HAP-1 (cell line): ENCODE data around the gene CSF2.
"Not testable (repeated sequence)": the region's sequence is repeated elsewhere in the genome, so short reads cannot be mapped to it uniquely, and the experiment has no call there.

Source experiments
- DNase-seq, 2 experiments: peaks; one replicate each; pipeline ENCODE4 v3.0.0-alpha.2; 2016 to 2020; ENCODE audit warnings: low spot score in 2 of 2
- H3K27me3 ChIP-seq: fragments of 250-450 bp; sonication (Bioruptor Pico); 2 replicates; pipeline ENCODE4 v1.5.1; 2020; ENCODE audit warnings: low read depth, mild to moderate bottlenecking, moderate library complexity
- H3K36me3 ChIP-seq: fragments of 250-450 bp; sonication (Bioruptor Pico); replicated peaks from 2 replicates; pipeline ENCODE4 v1.5.1; 2020; ENCODE audit warnings: mild to moderate bottlenecking
- H3K4me1 ChIP-seq: fragments of 250-450 bp; sonication (Bioruptor Pico); 2 replicates; pipeline ENCODE4 v1.5.1; 2020; ENCODE audit warnings: mild to moderate bottlenecking
- H3K4me3 ChIP-seq: fragments of 250-450 bp; sonication (Bioruptor Pico); 2 replicates; pipeline ENCODE4 v1.5.1; 2020; ENCODE audit warnings: mild to moderate bottlenecking, moderate library complexity
- H3K9me3 ChIP-seq: fragments of 250-450 bp; sonication (Bioruptor Pico); 2 replicates; pipeline ENCODE4 v1.5.1; 2020; ENCODE audit warnings: mild to moderate bottlenecking, moderate library complexity
- in situ Hi-C: fragments of 300-500 bp; cut with MboI; formaldehyde crosslinking; loops from 3 replicates; pipeline ENCODE4 v1.14.3; 2020; ENCODE audit warnings: low sequenced_read_pairs, inconsistent platforms, mixed read lengths

The CSF2 gene

DNA sequence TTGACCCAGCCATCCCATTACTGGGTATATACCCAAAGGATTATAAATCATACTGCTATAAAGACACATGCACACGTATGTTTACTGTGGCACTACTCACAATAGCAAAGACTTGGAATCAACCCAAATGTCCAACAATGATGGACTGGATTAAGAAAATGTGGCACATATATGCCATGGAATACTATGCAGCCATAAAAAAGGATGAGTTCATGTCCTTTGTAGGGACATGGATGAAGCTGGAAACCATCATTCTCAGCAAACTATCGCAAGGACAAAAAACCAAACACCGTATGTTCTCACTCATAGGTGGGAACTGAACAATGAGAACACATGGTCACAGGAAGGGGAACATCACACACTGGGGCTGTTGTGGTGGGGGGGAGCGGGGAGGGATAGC lies 35.4 kb downstream of the CSF2 start:
- H3K4me3 ChIP-seq, H3K4me1 ChIP-seq, in situ Hi-C loops, H3K36me3 ChIP-seq, H3K27me3 ChIP-seq, DNase-seq, H3K9me3 ChIP-seq: not testable (repeated sequence)

DNA sequence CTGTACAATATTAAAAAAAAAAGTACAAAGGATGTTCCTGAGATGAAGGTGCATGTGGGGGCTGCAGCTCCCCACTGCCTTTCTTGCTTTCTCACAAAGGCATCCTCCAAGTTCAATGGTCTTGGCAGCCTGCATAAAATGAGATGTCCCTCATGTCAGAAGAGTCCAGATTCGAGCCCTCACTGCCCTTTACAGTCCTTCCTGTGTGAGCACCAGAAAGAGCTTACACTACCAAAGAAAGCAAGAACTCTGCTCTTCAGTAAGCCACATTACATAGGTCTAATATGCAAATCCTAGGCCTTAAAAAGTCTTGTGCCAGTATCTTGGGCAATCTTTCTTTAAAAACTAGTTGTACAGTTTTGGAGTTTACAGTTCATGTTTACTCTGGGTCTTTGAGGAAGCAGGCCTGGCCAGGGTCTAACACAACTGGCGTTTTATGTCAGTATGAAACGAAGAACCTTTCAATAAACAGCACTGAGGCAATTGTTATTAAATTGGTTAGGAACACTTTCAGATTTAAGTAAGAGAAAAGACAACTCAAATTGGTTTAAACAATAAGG lies 36.0 kb downstream of the CSF2 start:
- in situ Hi-C loops, result no loop called here
- no peaks in the 10 kb centered on the region for H3K36me3 ChIP-seq
- DNase-seq, result no peak
- no peaks in the 10 kb centered on the region for H3K4me1 ChIP-seq
- H3K27me3 ChIP-seq, result no peaks in the 10 kb centered on the region
- no peak overlapping the region for H3K4me3 ChIP-seq
- H3K9me3 ChIP-seq, result no peaks in the 10 kb centered on the region

DNA sequence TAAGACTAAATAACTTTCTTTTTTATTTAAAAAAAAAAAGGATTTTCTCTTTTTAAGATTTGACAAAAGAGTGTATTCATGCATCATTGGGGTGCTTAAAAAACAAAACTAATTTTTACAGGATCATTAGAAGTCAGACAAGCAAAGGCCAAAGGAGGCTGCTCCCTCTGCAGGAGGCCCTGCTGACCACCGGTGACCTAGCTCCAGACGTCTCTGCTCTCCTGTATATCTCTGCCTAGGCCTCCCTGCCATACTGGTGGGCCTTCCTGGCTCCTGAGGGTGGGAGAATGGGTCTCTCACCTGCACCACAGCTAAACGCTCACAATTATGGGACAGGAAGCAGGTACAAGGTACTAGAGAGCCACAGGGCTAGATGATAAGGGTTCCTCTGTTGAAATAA lies 36.6 kb downstream of the CSF2 start:
- in situ Hi-C loops, result no loop called here
- no peak for DNase-seq
- no peaks in the 10 kb centered on the region for H3K4me1 ChIP-seq
- no peaks in the 10 kb centered on the region for H3K36me3 ChIP-seq
- H3K4me3 ChIP-seq, result no peak overlapping the region
- no peaks in the 10 kb centered on the region for H3K27me3 ChIP-seq
- no peaks in the 10 kb centered on the region for H3K9me3 ChIP-seq

DNA sequence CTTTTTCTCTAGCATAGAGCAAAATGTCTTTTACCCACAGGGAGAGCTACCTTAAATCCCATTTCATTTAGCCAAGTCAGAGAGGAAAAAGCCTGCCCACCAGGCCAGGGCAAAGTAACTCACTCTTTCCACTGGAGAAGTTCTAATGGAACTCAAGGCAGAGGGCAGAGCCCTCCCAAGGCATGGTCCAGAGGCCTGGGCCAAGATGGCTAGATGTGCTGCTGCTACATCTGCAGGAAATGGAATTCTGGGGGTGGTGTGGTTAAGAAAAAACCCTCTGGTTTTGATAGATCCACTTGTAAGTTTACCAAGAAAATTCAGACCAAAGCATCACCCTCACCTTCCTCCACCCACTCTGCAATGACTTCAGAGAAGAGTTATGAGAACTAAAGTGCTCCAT lies 37.3 kb downstream of the CSF2 start:
- H3K9me3 ChIP-seq, result no peaks in the 10 kb centered on the region
- H3K4me1 ChIP-seq, result no peaks in the 10 kb centered on the region
- H3K4me3 ChIP-seq, result no peak overlapping the region
- DNase-seq, result no peak
- in situ Hi-C loops, result no loop called here
- H3K36me3 ChIP-seq, result no peaks in the 10 kb centered on the region
- no peaks in the 10 kb centered on the region for H3K27me3 ChIP-seq

DNA sequence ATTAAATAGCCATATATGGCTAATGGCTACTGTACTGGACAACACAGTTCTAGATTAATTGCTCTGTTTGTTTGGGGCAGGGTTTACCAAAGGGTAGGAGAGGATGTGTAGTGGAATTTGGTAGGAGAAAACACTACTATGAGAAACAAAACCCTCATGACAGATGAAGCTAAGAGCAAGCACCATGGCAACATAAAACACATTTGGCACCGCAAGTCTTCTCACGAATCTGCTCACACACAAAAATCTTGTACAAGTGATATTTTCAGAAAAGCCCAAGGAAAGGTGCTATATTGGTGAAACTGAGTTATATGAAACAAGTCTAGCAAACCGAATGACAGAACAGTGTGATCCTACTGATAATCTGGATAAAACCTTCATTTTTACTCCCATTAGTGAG lies 38.5 kb downstream of the CSF2 start:
- no peaks in the 10 kb centered on the region for H3K27me3 ChIP-seq
- in situ Hi-C loops, result no loop called here
- no peaks in the 10 kb centered on the region for H3K36me3 ChIP-seq
- no peaks in the 10 kb centered on the region for H3K4me1 ChIP-seq
- no peak for DNase-seq
- H3K4me3 ChIP-seq, result no peak overlapping the region
- no peaks in the 10 kb centered on the region for H3K9me3 ChIP-seq

DNA sequence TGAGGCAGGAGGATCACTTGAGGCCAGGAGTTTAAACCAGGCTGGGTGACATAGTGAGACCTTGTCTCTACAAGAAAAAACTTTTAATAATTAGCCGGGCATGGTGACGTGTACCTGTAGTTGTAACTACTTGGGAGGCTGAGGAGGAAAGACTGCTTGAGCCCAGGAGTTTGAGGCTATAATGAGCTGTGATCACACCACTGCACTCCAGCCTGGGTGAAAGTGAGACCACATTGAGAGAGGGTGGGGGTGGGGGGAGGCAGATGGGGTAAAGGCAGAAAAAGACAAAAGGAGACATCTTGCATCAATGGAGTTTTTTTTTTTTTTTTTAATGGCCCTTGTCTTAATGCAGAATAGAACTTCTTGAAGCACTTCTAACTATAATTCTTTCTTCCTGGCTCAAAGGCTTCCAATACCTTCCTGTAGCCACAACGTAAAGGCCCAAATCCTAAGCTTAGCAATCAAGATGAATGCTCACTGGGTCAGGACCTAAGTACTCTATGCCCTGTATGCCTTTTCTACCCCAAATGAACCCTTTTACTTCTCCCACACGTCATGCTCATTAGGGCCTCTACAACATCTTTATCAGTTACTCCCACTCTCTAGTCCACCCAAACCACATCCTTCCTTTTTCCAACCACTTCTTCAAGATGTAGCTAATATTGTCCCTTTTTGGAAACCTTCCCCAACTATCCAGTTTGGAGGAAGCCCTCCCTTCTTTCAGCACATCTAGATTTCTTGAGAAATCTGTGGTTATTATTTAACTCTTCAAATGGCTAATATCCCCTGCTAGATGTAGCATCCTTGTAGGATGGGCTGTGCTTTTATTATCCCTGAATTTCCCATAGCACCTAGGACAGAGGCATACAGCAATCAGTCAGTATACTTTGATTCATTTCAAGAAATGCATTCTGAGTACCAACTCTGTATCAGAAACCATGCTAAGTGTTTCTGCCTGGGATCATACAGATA lies 40.8 kb downstream of the CSF2 start:
- in situ Hi-C loops, result no loop called here

DNA sequence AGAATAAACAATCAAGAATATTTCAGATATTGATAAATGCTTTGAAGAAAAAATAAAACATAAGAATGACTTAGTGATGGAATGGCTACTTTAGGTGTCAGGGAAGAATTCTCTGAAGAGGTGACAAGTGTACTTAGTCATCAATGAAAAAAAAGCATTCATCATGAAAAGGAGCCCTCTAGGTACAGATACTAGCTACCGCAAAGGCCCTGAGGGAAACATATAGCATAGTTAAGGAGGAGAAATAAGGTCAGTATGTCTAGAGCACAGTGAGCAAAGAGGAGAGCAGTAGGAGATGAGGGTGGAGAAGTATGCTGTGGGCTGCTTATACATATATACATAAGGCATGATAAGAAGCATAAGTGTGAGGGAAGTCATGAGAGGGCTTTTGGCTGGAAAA lies 41.8 kb downstream of the CSF2 start:
- Histone ChIP-seq H3K36me3 (no peaks in the 10 kb centered on the region), H3K4me1 (no peaks in the 10 kb centered on the region), H3K9me3 (no peaks in the 10 kb centered on the region), H3K27me3 (no peaks in the 10 kb centered on the region; the same call in 1 of the 2 replicates), H3K4me3 (no peak overlapping the region)
- no peak for DNase-seq
- in situ Hi-C loops, result no loop called here

More for the DNA sequence above, 40.8 kb downstream of the CSF2 start:
- Histone ChIP-seq H3K9me3 (no peaks in the 10 kb centered on the region), H3K4me1 (no peaks in the 10 kb centered on the region), H3K27me3 (no peaks in the 10 kb centered on the region; the same call in 1 of the 2 replicates), H3K4me3 (no peak overlapping the region), H3K36me3 (no peaks in the 10 kb centered on the region)
- DNase-seq, result no peak

DNA sequence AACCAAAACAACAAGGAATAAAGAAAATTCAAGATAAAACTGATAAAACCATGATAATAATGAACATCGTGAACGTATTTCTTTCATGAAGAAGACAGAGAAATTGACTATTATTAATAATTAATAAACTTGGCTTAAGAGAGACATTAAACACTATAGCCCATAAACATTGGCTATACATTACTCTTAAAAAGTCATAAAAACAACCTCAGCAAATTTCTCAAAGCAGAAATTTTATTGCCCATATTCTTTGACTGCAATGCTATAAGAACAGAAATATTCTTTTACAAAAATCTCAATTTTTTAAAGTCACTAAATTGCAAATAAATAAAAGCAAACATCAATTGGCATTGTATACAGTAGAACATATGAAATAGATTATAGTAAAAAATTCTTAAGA lies 42.5 kb downstream of the CSF2 start:
- H3K4me1 ChIP-seq, result no peaks in the 10 kb centered on the region
- in situ Hi-C loops, result no loop called here
- H3K9me3 ChIP-seq, result no peaks in the 10 kb centered on the region
- no peak overlapping the region for H3K4me3 ChIP-seq
- no peaks in the 10 kb centered on the region for H3K36me3 ChIP-seq
- no peaks in the 10 kb centered on the region; the same call in 1 of the 2 replicates for H3K27me3 ChIP-seq
- DNase-seq, result no peak

DNA sequence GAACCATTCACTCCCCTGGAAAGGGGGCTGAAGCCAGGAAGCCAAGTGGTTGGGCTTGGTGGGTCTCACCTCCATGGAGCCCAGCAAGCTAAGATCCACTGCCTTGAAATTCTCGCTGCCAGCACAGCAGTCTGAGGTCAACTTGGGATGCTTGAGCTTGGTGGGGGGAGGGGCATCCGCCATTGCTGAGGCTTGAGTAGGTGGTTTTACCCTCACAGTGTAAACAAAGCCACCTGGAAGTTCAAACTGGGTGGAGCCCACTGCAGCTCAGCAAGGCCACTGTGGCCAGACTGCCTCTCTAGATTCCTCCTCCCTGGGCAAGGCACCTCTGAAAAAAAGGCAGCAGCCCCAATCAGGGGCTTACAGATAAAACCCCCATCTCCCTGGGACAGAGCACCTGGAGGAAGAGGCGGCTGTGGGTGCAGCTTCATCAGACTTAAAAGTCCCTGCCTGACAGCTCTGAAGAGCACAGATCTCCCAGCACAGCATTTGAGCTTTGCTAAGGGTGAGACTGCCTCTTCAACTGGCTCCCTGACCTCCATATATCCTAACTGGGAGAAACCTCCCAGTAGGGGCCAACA lies 43.4 kb downstream of the CSF2 start:
- in situ Hi-C loops, H3K9me3 ChIP-seq, H3K27me3 ChIP-seq, H3K36me3 ChIP-seq, DNase-seq, H3K4me1 ChIP-seq, H3K4me3 ChIP-seq: not testable (repeated sequence)

DNA sequence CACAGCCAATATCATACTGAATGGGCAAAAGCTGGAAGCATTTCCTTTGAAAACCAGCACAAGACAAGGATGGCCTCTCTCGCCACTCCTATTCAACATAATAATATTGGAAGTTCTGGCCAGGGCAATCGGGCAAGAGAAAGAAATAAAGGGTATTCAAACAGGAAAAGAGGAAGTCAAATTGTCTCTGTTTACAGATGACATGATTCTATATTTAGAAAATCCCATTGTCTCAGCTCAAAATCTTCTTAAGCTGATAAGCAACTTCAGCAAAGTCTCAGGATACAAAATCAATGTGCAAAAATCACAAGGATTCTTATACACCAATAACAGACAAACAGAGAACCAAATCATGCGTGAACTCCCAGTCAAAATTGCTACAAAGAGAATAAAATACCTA lies 47.1 kb downstream of the CSF2 start:
- H3K36me3 ChIP-seq, H3K4me3 ChIP-seq, DNase-seq, in situ Hi-C loops, H3K4me1 ChIP-seq, H3K9me3 ChIP-seq, H3K27me3 ChIP-seq: not testable (repeated sequence)

DNA sequence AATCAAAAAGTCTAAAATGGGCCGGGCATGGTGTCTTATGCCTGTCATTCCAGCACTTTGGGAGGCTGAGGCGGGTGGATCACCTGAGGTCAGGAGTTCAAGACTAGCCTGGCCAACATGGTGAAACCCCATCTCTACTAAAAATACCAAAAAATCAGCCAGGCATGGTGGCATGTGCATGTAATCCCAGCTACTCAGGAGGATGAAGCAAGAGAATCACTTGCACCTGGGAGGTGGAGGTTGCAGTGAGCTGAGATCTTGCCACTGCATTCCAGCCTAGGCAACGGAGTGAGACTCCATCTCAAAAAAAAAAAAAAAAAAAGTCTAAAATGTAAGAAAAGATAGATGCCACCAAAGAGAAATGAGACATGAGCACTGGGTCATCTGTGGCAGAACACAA lies 49.4 kb downstream of the CSF2 start:
- H3K27me3 ChIP-seq, H3K4me1 ChIP-seq, DNase-seq, H3K36me3 ChIP-seq, H3K4me3 ChIP-seq, in situ Hi-C loops, H3K9me3 ChIP-seq: not testable (repeated sequence)

DNA sequence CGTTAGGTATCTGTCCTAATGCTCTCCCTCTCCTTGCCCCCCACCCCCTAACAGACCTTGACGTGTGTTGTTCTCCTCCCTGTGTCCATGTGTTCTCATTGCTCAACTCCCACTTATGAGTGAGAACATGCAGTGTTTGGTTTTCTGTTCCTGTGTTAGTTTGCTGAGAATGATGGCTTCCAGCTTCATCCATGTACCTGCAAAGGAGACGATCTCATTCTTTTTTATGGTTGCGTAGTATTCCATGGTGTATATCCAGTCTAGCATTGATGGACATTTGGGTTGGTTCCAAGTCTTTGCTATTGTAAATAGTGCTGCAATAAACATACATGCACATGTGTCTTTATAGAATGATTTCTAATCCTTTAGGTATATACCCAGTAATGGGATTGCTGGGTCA lies 50.0 kb downstream of the CSF2 start:
- H3K36me3 ChIP-seq, H3K4me3 ChIP-seq, H3K4me1 ChIP-seq, DNase-seq, in situ Hi-C loops, H3K27me3 ChIP-seq, H3K9me3 ChIP-seq: not testable (repeated sequence)
